Mononuclear cell (primary cell): ENCODE measurements around the gene RABEPK. TPM values are rescaled to one million over a fixed set of nuclear protein-coding genes. Genes with fewer than 3 reads are reported as not detected.
"Not testable (repeated sequence)": the region's sequence is repeated elsewhere in the genome, so short reads cannot be mapped to it uniquely, and the experiment has no call there.

Experiments
- H3K27me3 ChIP-seq: 2 replicates; pipeline ENCODE4 v1.6.0; 2011; ENCODE audit warnings: low read length, control low read depth; ENCODE audit not compliant: insufficient read depth
- H3K4me1 ChIP-seq: 2 replicates; pipeline ENCODE4 v1.5.1; 2011; ENCODE audit warnings: mild to moderate bottlenecking, low read length, control low read depth; ENCODE audit not compliant: insufficient read depth
- H3K4me3 ChIP-seq: 2 replicates; pipeline ENCODE4 v1.5.1; 2011; ENCODE audit warnings: mild to moderate bottlenecking, low read length, moderate library complexity
- H3K9me3 ChIP-seq: 2 replicates; pipeline ENCODE4 v1.5.1; 2011; ENCODE audit warnings: low read depth, mild to moderate bottlenecking, control low read depth, low read length
- total RNA-seq: library from RNA; depleted of rRNA; stranded (reverse); fragments of >200 nt; gene quantifications from one replicate; pipeline ENCODE4 v1.2.3, GENCODE V29; 2012

The RABEPK gene
- total RNA-seq, 1 donor = 3.6 TPM

DNA sequence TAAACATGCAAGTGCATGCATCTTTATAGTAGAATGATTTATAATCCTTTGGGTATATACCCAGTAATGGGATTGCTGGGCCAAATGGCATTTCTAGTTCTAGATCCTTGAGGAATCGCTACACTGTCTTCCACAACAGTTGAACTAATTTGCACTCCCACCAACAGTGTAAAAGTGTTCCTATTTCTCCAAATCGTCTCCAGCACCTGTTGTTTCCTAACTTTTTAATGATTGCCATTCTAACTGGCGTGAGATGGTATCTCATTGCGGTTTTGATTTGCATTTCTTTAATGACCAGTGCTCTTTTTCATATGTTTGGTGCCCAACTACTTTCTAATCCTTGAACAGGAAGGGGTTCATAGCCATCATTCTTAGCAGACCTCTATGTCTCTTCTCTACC, 18.6 kb upstream of the RABEPK start:
- not testable (repeated sequence) for H3K9me3 ChIP-seq, H3K4me3 ChIP-seq, H3K27me3 ChIP-seq, H3K4me1 ChIP-seq

GRCh38 chr9:125183054-125183453, 17.3 kb upstream of the RABEPK start:
- H3K27me3 ChIP-seq = no peaks in the 10 kb centered on the region
- no peaks in the 10 kb centered on the region for H3K9me3 ChIP-seq
- no peak overlapping the region for H3K4me3 ChIP-seq
- peaks cover 15% of the 10 kb centered on the region for H3K4me1 ChIP-seq

GRCh38 chr9:125183561-125183960, 16.8 kb upstream of the RABEPK start:
- no peaks in the 10 kb centered on the region for H3K9me3 ChIP-seq
- no peak overlapping the region for H3K4me3 ChIP-seq
- no peaks in the 10 kb centered on the region for H3K27me3 ChIP-seq
- peaks cover 20% of the 10 kb centered on the region for H3K4me1 ChIP-seq

- Histone ChIP-seq H3K9me3 (no peaks in the 10 kb centered on the region), H3K4me1 (peaks cover 48% of the 10 kb centered on the region), H3K4me3 (peak overlapping the region; percentile 100)
Measured at GRCh38 chr9:125189011-125189360, 11.4 kb upstream of the RABEPK start.

DNA sequence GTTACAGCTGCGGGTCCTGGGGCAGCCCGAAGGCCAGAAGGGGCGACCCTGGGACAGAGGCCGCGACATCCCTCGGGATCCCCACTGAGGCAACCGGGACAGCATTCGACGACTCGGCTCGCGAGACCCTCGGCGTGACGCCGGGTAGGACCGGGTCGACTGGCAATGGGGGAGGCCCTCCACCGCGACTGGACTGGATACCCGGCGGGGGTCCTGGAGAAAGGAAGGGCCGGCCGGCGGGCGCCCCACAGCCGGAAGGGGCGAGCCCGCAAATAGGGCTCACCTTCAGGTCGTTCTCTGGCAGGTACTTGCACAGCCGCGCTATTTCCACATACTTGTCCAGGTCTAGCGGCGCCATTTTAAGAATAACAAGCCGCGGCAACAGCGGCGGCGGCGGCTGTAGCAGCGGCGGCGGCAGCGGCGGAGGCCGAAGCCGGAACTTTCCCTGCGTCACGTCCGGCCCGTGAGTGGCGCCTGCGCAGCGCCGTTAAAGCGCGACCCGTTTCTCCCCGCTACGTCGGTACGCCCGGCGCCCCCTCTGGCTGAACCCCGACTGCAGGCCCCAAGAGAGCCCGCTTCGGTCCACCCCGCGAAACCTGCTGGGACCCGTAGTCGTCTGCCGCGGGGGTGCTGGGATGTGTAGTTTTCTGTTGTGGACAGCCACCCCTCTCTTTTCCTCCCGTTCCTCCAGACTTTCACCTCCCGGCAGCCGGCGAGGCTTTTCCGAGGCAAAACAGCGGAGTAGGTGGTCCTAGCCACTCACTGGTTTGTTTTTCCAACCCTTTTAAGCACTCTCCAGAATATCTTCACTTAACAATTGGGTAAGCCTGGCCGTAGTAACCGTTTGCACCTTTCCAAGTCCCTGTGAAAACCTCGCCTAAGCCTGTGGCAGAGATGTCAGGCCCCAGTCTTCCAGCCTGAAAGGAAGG, 10.7 kb upstream of the RABEPK start, which contains the start of gene PPP6C:
TSS of gene PPP6C (minus strand) at position 443 of the 929 bp plus-strand sequence. CDS start at position 358, 85 bp downstream.
- peaks cover 54% of the 10 kb centered on the region for H3K4me1 ChIP-seq
- H3K4me3 ChIP-seq = peak within 1 kb of the TSS; percentile 100
- no peaks in the 10 kb centered on the region for H3K27me3 ChIP-seq
- H3K9me3 ChIP-seq = no peaks in the 10 kb centered on the region

More at GRCh38 chr9:125189011-125189360, 11.4 kb upstream of the RABEPK start:
- H3K27me3 ChIP-seq = no peaks in the 10 kb centered on the region

DNA sequence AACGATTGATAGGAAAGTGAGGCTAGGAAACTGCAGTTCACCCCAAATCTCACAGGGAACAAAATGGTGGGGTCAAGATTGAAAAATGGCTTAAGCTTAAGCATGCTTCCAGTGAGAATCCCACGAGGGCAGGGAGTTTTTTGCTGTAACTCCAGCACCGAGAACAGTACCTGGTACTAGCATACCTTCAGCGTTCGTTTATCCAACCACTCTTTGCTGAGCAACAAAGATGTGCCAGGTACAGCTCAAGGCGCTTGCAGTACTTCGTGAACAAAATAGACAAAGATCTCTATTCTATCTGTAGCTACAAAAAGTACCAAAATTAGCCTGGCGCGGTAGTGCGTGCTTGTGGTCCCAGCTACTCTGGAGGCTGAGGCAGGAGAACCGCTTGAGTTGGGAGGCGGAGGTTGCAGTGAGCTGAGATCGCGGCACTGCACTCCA, 10.0 kb upstream of the RABEPK start:
- peak overlapping the region; percentile 100 for H3K4me3 ChIP-seq
- H3K4me1 ChIP-seq = peaks cover 61% of the 10 kb centered on the region
- no peaks in the 10 kb centered on the region for H3K9me3 ChIP-seq
- H3K27me3 ChIP-seq = no peaks in the 10 kb centered on the region

DNA sequence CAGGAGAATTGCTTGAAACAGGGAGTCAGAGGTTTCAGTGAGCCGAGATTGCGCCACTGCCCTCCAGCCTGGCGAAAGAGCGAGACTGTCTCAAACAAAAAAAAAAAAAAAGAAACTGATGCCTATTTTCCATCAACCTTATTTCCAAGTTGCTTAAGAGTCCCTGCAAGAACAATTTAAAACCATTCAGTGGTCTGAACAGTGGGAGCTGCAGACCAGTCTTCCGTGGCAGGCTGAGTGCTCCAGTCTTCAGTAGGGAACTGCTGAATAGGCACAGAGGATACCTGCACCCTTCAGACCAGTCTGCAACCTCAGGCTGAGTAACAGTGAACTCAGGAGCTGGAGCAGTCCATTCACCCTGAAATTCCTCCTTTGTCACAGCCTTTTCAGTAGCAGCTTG, 5.9 kb upstream of the RABEPK start:
- H3K4me3 ChIP-seq, H3K9me3 ChIP-seq, H3K27me3 ChIP-seq: not testable (repeated sequence)
- H3K4me1 ChIP-seq = peaks cover 47% of the 10 kb centered on the region

DNA sequence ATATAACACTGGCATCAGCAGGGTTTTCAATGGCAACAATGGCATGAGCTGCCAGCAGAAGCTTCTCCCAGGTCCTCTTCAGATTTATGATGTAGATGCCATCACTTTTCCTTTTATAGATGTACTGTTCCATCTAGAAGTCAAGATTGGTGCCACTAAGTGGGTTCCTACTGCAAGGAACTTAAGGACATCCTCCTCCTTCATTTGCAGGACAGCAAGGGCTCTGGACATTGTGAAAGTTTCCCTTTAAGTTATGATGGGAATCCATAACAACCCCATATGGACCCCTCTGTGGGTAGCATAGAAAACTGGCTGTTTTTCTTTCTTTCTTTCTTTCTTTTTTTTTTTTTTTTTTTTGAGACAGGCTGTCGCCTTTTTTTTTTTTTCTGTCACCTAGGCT, 4.8 kb upstream of the RABEPK start:
- not testable (repeated sequence) for H3K9me3 ChIP-seq, H3K4me3 ChIP-seq, H3K27me3 ChIP-seq
- H3K4me1 ChIP-seq = peaks cover 45% of the 10 kb centered on the region

DNA sequence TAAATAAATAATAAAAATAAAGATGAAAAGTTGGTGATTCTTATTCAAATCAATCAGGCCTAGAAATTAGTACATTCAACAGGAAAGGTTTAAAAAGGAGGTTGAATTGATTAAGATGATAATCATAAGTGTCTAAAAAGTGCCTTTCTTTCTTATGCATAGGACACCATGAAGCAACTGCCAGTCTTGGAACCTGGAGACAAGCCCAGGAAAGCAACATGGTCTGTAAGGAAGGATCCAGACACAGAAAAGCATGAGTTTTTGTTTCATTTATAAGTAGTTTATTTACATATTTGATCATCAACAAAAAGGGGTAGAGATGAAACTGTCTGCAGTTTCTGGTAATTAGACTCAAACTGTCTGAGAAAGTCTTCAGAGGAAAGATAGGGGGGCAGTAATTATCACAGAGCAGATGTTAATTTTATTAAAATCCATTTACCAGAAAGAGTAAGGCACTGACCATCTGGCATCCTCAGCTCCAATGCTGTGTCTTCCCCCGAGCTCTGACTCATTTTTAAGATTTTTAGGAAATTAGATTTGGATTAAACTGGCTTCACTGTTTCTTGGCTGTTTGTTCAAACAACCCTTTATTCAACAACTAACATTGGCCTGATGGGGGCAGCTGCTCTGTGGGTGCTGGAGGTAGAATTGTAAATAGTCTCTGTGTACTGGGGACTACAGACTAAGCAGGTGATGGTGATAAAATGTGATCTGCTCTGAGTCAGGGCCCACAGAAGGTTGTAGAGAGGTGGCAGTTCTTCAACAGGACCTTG, 2.7 kb downstream of the RABEPK start:
- H3K27me3 ChIP-seq = no peaks in the 10 kb centered on the region
- H3K4me3 ChIP-seq = no peak overlapping the region
- no peaks in the 10 kb centered on the region for H3K9me3 ChIP-seq
- peaks cover 17% of the 10 kb centered on the region for H3K4me1 ChIP-seq

GRCh38 chr9:125204477-125204876, 4.1 kb downstream of the RABEPK start:
- no peak overlapping the region for H3K4me3 ChIP-seq
- no peaks in the 10 kb centered on the region for H3K27me3 ChIP-seq
- peaks cover 14% of the 10 kb centered on the region for H3K4me1 ChIP-seq
- no peaks in the 10 kb centered on the region for H3K9me3 ChIP-seq

GRCh38 chr9:125214186-125214585, 13.8 kb downstream of the RABEPK start:
- Histone ChIP-seq H3K4me3 (no peak overlapping the region), H3K27me3 (no peaks in the 10 kb centered on the region), H3K9me3 (no peaks in the 10 kb centered on the region)

GRCh38 chr9:125218621-125219020, 18.3 kb downstream of the RABEPK start:
- H3K27me3 ChIP-seq = no peaks in the 10 kb centered on the region
- H3K9me3 ChIP-seq = no peaks in the 10 kb centered on the region
- H3K4me1 ChIP-seq = no peaks in the 10 kb centered on the region
- no peak overlapping the region for H3K4me3 ChIP-seq

More at GRCh38 chr9:125214186-125214585, 13.8 kb downstream of the RABEPK start:
- H3K4me1 ChIP-seq = no peaks in the 10 kb centered on the region

- not testable (repeated sequence) for H3K27me3 ChIP-seq, H3K4me3 ChIP-seq, H3K4me1 ChIP-seq, H3K9me3 ChIP-seq
Measured at GRCh38 chr9:125224858-125225257, 24.5 kb downstream of the RABEPK start.

DNA sequence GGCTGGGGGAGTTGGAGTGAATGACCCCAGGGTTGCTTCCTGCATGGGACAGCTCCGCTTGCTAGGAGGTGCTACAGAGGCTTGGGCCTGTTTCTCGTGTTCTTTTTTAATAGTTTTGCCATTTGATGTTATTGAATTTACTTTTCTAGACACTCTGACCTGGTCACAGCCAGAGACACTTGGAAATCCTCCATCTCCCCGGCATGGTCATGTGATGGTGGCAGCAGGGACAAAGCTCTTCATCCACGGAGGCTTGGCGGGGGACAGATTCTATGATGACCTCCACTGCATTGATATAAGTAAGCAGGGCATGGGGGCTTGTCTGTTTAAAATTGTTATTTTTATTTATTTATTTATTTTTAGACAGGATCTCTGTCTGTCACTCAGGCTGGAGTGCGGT, 27.4 kb downstream of the RABEPK start:
- no peaks in the 10 kb centered on the region for H3K27me3 ChIP-seq

GRCh38 chr9:125233678-125234077, 33.3 kb downstream of the RABEPK start:
- H3K27me3 ChIP-seq = no peaks in the 10 kb centered on the region
- peaks cover 25% of the 10 kb centered on the region for H3K4me1 ChIP-seq
- no peaks in the 10 kb centered on the region for H3K9me3 ChIP-seq
- H3K4me3 ChIP-seq = no peak overlapping the region

More for the DNA sequence above, 27.4 kb downstream of the RABEPK start:
- Histone ChIP-seq H3K4me1 (no peaks in the 10 kb centered on the region), H3K4me3 (no peak overlapping the region), H3K9me3 (no peaks in the 10 kb centered on the region)
